SK-N-SH (cell line): ENCODE measurements around the gene MYO7A. TPM values are rescaled to one million over a fixed set of nuclear protein-coding genes. Genes with fewer than 3 reads are reported as not detected.
A peak's percentile ranks its signal among the peaks of the same experiment; 100 is the strongest.

ENCODE experiments used
- CTCF ChIA-PET: fragments of 300-600, 350-600 bp; formaldehyde crosslinking; extraction: SDS; loops from one replicate; lab custom pipeline; 2021; lab: Yijun Ruan, JAX
- POLR2A ChIA-PET: fragments of 350-600 bp; sonication (Branson Sonifier 250); formaldehyde crosslinking; extraction: SDS; loops from one replicate; lab custom pipeline; 2020; ENCODE audit warnings: antibody characterized with exemption, inconsistent platforms; lab: Yijun Ruan, JAX
- DNase-seq: peaks from one replicate; pipeline ENCODE4 v3.0.0; 2012
- H2AFZ ChIP-seq: fragments of 200-600 bp; sonication (generic); 2 replicates; pipeline ENCODE4 v1.8.1; 2016; ENCODE audit warnings: antibody characterized with exemption, mild to moderate bottlenecking, low read depth
- H3F3A ChIP-seq: fragments of 200-600 bp; sonication (generic); replicated peaks from 2 replicates; pipeline ENCODE3; 2016; ENCODE audit warnings: antibody characterized with exemption, mild to moderate bottlenecking; ENCODE audit not compliant: insufficient read depth
- H3K27ac ChIP-seq, 2 experiments: fragments of 200-500 bp in 1 of 2; fragments of 200-600 bp in 1 of 2; sonication (Bioruptor generic) in 1 of 2; sonication (generic), shearing (Covaris generic) in 1 of 2; 2 replicates each; pipeline versions ENCODE4 v1.5.1 to v1.6.1; 2014 to 2016; ENCODE audit warnings: low read depth in 2 of 2, inconsistent platforms in 1 of 2, low read length in 1 of 2, mild to moderate bottlenecking in 1 of 2, mixed read lengths in 1 of 2
- H3K27me3 ChIP-seq: fragments of 200-600 bp; sonication (generic), shearing (Covaris generic); 2 replicates; pipeline ENCODE4 v1.6.1; 2016; ENCODE audit warnings: mixed run types; ENCODE audit not compliant: insufficient read depth
- H3K36me3 ChIP-seq, 2 experiments: fragments of 200-500 bp in 1 of 2; fragments of 200-600 bp in 1 of 2; sonication (Bioruptor generic) in 1 of 2; sonication (generic) in 1 of 2; replicated peaks in 1 of 2; 2 replicates each; pipeline versions ENCODE3 to v1.5.1; 2014 to 2016; ENCODE audit warnings: low read length in 1 of 2, mild to moderate bottlenecking in 1 of 2; ENCODE audit not compliant: insufficient read depth in 2 of 2, control insufficient read depth in 1 of 2
- H3K4me1 ChIP-seq, 2 experiments: fragments of 200-500 bp in 1 of 2; fragments of 200-600 bp in 1 of 2; sonication (Bioruptor generic) in 1 of 2; sonication (generic), shearing (Covaris generic) in 1 of 2; 2 replicates each; pipeline versions ENCODE4 v1.5.1 to v1.6.1; 2014 to 2016; ENCODE audit warnings: low read depth in 1 of 2, low read length in 1 of 2, mixed run types in 1 of 2; ENCODE audit not compliant: insufficient read depth in 2 of 2, control insufficient read depth in 1 of 2
- H3K4me2 ChIP-seq: fragments of 200-600 bp; sonication (generic), shearing (Covaris generic); 2 replicates; pipeline ENCODE4 v1.6.1; 2017; ENCODE audit warnings: mixed run types
- H3K4me3 ChIP-seq, 2 experiments: fragments of 200-500 bp in 1 of 2; fragments of 200-600 bp in 1 of 2; sonication (Bioruptor generic) in 1 of 2; sonication (generic), shearing (Covaris generic) in 1 of 2; 2 replicates each; pipeline versions ENCODE4 v1.5.1 to v1.8.1; 2014 to 2016; ENCODE audit warnings: low read depth in 2 of 2, inconsistent platforms in 1 of 2, low read length in 1 of 2, mild to moderate bottlenecking in 1 of 2, mixed read lengths in 1 of 2, moderate library complexity in 1 of 2
- H3K79me2 ChIP-seq: fragments of 200-600 bp; sonication (generic); 2 replicates; pipeline ENCODE4 v1.8.1; 2017; ENCODE audit warnings: mild to moderate bottlenecking; ENCODE audit not compliant: insufficient read depth
- H3K9ac ChIP-seq: fragments of 200-600 bp; sonication (generic); 2 replicates; pipeline ENCODE4 v1.6.1; 2017; ENCODE audit warnings: mixed run types
- H3K9me2 ChIP-seq: fragments of 200-600 bp; sonication (generic); 2 replicates; pipeline ENCODE4 v1.6.1; 2017; ENCODE audit warnings: mixed run types
- H3K9me3 ChIP-seq: fragments of 200-600 bp; sonication (generic); 2 replicates; pipeline ENCODE4 v1.6.1; 2017; ENCODE audit warnings: mixed run types, mild to moderate bottlenecking, moderate library complexity
- H4K20me1 ChIP-seq: fragments of 200-600 bp; sonication (generic); 2 replicates; pipeline ENCODE4 v1.6.1; 2017; ENCODE audit warnings: mild to moderate bottlenecking, mixed run types; ENCODE audit not compliant: insufficient read depth
- CHD2 ChIP-seq: fragments of 150-350 bp; IDR thresholded peaks from 2 replicates; pipeline ENCODE4 v1.6.1; 2018; ENCODE audit warnings: low read length; ENCODE audit not compliant: partially characterized antibody
- ELF1 ChIP-seq: IDR thresholded peaks from 2 replicates; pipeline ENCODE4 v1.4.0; 2012
- FOSL2 ChIP-seq: IDR thresholded peaks from 2 replicates; pipeline ENCODE4 v1.4.0; 2012; ENCODE audit warnings: low read depth, mild to moderate bottlenecking, moderate library complexity, borderline replicate concordance
- FOXJ3 ChIP-seq: sonication (generic); formaldehyde crosslinking; IDR thresholded peaks from 2 replicates; pipeline ENCODE4 v1.5.1; 2020; ENCODE audit warnings: mild to moderate bottlenecking, missing genetic modification reagents
- JUND ChIP-seq: IDR thresholded peaks from 2 replicates; pipeline ENCODE4 v1.4.0; 2012
- MEF2A ChIP-seq: IDR thresholded peaks from 2 replicates; pipeline ENCODE4 v1.4.0; 2012; ENCODE audit warnings: low read depth, borderline replicate concordance
- NFIC ChIP-seq: IDR thresholded peaks from 2 replicates; pipeline ENCODE4 v1.4.0; 2012; ENCODE audit warnings: borderline replicate concordance
- NRF1 ChIP-seq: IDR thresholded peaks from 2 replicates; pipeline ENCODE4 v1.6.1; 2012; ENCODE audit warnings: low read depth, mild to moderate bottlenecking, low read length
- POLR2AphosphoS5 ChIP-seq: IDR thresholded peaks from 2 replicates; pipeline ENCODE4 v1.6.1; 2012; ENCODE audit warnings: low read depth, low read length
- RAD21 ChIP-seq: IDR thresholded peaks from 2 replicates; pipeline ENCODE4 v1.6.1; 2012; ENCODE audit warnings: mild to moderate bottlenecking, low read length
- RCOR1 ChIP-seq: fragments of 150-350 bp; IDR thresholded peaks from 2 replicates; pipeline ENCODE4 v1.6.1; 2017; ENCODE audit warnings: antibody characterized with exemption, low read length
- RFX5 ChIP-seq: IDR thresholded peaks from 2 replicates; pipeline ENCODE4 v1.6.1; 2012; ENCODE audit warnings: mild to moderate bottlenecking, improper control_type of control experiment, low read length
- SIN3A ChIP-seq: IDR thresholded peaks from 2 replicates; pipeline ENCODE4 v1.6.1; 2012; ENCODE audit warnings: low read depth, mild to moderate bottlenecking, low read length, moderate library complexity, borderline replicate concordance
- SMC3 ChIP-seq: IDR thresholded peaks from 2 replicates; pipeline ENCODE4 v1.6.1; 2012; ENCODE audit warnings: low read depth, low read length, improper control_type of control experiment
- TCF12 ChIP-seq: IDR thresholded peaks from 2 replicates; pipeline ENCODE4 v1.4.0; 2012
- TEAD4 ChIP-seq: IDR thresholded peaks from 2 replicates; pipeline ENCODE4 v1.4.0; 2012; ENCODE audit warnings: mild to moderate bottlenecking, borderline replicate concordance; ENCODE audit not compliant: insufficient read depth
- YY1 ChIP-seq: IDR thresholded peaks from 2 replicates; pipeline ENCODE4 v1.4.0; 2012; ENCODE audit warnings: low read depth, mild to moderate bottlenecking
- WGBS: methylation state at CpG from one replicate; pipeline ENCODE4 v1.1.6; 2017; ENCODE audit warnings: low lambda C conversion rate; 5-methylcytosine and 5-hydroxymethylcytosine counted together
- polyA plus RNA-seq, 3 experiments: library from polyadenylated mRNA; depleted of rRNA; stranded (reverse); fragments of >200 nt; gene quantifications; 2 replicates each; pipeline ENCODE4 v1.2.3, GENCODE V29; 2012
- TF ChIP-seq, protein P1 (sequence below): IDR thresholded peaks from 2 replicates; pipeline ENCODE4 v1.6.1; 2012; ENCODE audit warnings: mild to moderate bottlenecking, low read depth, low read length, moderate library complexity
- TF ChIP-seq, protein P2 (sequence below): IDR thresholded peaks from 2 replicates; pipeline ENCODE4 v1.4.0; 2012; ENCODE audit warnings: low read depth
- TF ChIP-seq, protein P3 (sequence below): IDR thresholded peaks from 2 replicates; pipeline ENCODE4 v1.4.0; 2012; ENCODE audit warnings: low read depth, borderline replicate concordance

Gene MYO7A
- polyA plus RNA-seq, 1 of the 3 experiments (the other 2 are of a cell fraction): 0.08 TPM

DNA sequence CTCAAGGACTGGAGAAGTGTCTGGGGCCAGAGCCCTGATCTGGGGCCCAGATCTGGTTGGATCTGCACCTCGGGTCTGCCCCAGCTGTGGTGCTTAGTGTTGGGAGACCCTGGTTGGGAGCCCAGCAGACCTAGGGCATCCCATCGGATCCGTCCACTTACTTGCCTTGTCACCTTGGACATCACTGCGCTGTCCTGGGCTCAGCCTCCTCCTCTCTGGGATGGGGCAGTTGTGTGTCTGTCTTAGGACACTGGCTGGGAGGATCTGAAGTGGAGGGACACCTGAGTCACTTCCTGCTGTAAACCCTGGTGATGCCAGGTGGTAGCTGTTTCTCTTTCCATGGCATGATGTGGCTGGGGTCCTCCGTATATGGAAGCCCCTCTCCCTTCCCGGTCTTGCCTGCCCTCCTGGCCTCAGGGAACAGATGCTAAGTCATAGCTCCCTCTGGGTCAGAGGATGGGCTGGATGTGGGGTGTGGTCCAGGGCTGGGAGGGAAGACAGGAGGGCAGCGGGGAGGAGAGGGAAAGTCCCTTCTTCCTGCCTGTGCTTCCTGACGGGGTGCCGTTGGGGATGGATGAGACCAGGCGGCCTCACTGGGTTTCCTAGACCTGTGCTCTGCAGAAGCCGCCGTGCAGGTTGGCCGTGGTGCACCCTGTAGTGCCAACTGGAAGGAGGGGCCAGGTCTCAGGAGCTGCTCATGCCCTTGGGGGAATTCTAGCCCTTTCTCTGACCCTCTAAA, 37.5 kb upstream of the MYO7A start (continued):
- no peak for TF ChIP-seq FOXJ3 (CRISPR knock-in tag)
- no peak for TF ChIP-seq NRF1
- TF ChIP-seq, protein P1, sequence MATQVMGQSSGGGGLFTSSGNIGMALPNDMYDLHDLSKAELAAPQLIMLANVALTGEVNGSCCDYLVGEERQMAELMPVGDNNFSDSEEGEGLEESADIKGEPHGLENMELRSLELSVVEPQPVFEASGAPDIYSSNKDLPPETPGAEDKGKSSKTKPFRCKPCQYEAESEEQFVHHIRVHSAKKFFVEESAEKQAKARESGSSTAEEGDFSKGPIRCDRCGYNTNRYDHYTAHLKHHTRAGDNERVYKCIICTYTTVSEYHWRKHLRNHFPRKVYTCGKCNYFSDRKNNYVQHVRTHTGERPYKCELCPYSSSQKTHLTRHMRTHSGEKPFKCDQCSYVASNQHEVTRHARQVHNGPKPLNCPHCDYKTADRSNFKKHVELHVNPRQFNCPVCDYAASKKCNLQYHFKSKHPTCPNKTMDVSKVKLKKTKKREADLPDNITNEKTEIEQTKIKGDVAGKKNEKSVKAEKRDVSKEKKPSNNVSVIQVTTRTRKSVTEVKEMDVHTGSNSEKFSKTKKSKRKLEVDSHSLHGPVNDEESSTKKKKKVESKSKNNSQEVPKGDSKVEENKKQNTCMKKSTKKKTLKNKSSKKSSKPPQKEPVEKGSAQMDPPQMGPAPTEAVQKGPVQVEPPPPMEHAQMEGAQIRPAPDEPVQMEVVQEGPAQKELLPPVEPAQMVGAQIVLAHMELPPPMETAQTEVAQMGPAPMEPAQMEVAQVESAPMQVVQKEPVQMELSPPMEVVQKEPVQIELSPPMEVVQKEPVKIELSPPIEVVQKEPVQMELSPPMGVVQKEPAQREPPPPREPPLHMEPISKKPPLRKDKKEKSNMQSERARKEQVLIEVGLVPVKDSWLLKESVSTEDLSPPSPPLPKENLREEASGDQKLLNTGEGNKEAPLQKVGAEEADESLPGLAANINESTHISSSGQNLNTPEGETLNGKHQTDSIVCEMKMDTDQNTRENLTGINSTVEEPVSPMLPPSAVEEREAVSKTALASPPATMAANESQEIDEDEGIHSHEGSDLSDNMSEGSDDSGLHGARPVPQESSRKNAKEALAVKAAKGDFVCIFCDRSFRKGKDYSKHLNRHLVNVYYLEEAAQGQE: no peak
- TF ChIP-seq TEAD4: no peak
- no peak for TF ChIP-seq FOSL2
- no peak for TF ChIP-seq MEF2A
- TF ChIP-seq, all 33 proteins: peak for 0

DNA sequence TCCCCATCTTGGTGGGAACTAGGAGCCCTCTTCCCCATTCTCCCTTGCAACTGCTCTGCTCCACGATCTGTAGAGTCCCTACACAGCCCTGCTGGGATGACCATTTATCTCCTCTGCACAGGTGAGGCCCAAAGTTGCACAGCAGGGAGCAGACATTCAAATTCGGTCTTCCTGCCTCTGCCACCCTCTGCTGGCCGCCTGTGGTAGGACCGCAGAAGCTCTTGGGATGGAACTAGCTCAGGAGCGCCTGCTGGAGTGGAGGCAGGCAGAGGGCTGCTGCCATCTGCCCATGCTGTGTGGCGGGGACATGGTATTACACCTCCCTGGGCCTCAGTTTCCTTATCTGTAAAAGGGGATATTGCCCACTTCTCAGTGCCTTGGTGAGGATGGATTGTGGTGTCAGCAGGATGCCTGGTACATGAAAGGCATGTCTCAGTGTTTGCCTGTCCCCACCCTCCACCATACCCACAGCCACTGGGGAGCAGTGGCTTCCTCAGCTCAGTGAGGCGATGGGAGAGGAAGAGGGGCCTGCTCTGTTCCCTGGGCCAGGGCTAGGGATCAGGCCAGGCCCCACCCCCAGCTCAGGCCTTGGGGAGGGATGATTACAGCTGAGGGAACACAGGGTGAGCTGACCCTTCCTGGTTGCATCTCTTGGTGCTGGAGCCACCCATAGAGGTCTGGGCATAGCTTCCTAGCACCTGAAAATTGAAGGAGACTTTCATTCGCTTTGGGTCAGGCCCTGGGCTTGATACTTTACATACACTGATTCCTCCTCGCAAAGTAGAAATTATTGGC, 36.7 kb upstream of the MYO7A start:
- no peaks in the 10 kb centered on the region for H3K27me3 ChIP-seq
- peaks cover 3% of the 10 kb centered on the region for H3F3A ChIP-seq
- no peak overlapping the region for H3K27ac ChIP-seq
- peak; percentile 93 for DNase-seq
- POLR2A ChIA-PET: interaction anchor here (0.7 to 1.3 kb wide), 2 partner anchors 18 to 36 kb away, joined by 3 to 4 read pairs; no protein-coding TSS in a partner anchor
- peaks cover 18% of the 10 kb centered on the region for H3K79me2 ChIP-seq
- no peaks in the 10 kb centered on the region for H3K9me3 ChIP-seq
- peaks cover 3% of the 10 kb centered on the region in 2 experiments for H3K36me3 ChIP-seq
- CTCF ChIA-PET: interaction anchor here (0.6 to 9.5 kb wide), 45 partner anchors 10 to 469 kb away, joined by 3 to 218 read pairs (median 5); partner anchors contain the start of genes CAPN5, MYO7A and OMP
- H3K4me1 ChIP-seq: peaks cover 0 to 21% of the 10 kb centered on the region in 2 experiments; a peak in 1 of 4 replicates
- 20% methylated on average over 6 of the region's 9 CpGs for WGBS
- H3K9ac ChIP-seq: no peak overlapping the region
- H2AFZ ChIP-seq: no peak overlapping the region
- no peak overlapping the region; a peak in 1 of 4 replicates for H3K4me3 ChIP-seq
- H4K20me1 ChIP-seq: peaks cover 21% of the 10 kb centered on the region
- H3K9me2 ChIP-seq: no peaks in the 10 kb centered on the region
- no peak overlapping the region for H3K4me2 ChIP-seq
- TF ChIP-seq, protein P2, sequence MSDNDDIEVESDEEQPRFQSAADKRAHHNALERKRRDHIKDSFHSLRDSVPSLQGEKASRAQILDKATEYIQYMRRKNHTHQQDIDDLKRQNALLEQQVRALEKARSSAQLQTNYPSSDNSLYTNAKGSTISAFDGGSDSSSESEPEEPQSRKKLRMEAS: no peak
- TF ChIP-seq SIN3A: no peak
- TF ChIP-seq, protein P3, sequence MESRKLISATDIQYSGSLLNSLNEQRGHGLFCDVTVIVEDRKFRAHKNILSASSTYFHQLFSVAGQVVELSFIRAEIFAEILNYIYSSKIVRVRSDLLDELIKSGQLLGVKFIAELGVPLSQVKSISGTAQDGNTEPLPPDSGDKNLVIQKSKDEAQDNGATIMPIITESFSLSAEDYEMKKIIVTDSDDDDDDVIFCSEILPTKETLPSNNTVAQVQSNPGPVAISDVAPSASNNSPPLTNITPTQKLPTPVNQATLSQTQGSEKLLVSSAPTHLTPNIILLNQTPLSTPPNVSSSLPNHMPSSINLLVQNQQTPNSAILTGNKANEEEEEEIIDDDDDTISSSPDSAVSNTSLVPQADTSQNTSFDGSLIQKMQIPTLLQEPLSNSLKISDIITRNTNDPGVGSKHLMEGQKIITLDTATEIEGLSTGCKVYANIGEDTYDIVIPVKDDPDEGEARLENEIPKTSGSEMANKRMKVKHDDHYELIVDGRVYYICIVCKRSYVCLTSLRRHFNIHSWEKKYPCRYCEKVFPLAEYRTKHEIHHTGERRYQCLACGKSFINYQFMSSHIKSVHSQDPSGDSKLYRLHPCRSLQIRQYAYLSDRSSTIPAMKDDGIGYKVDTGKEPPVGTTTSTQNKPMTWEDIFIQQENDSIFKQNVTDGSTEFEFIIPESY: no peak
- no peak for TF ChIP-seq JUND
- TF ChIP-seq TEAD4: no peak
- no peak for TF ChIP-seq POLR2AphosphoS5
- TF ChIP-seq RFX5: no peak
- TF ChIP-seq RCOR1: 0 out of 2 replicates have a peak, but pooled peaks have one; percentile 26
- peak; percentile 95 for TF ChIP-seq RAD21
- TF ChIP-seq SMC3: peak; percentile 98
- TF ChIP-seq YY1: no peak
- peak; percentile 54 for TF ChIP-seq CHD2
- no peak for TF ChIP-seq NFIC
- no peak for TF ChIP-seq TCF12
- TF ChIP-seq FOSL2: no peak
- TF ChIP-seq, protein P1: no peak
- TF ChIP-seq ELF1: no peak
